Activated CD4-positive, alpha-beta T cell treated with anti-CD3 and anti-CD28 coated beads for 36 hours (primary cell): ENCODE data around the gene TBL1XR1. TPM values are rescaled to one million over a fixed set of nuclear protein-coding genes. Genes with fewer than 3 reads are reported as not detected.

Source experiments
- ATAC-seq: fragments of 200-7000 bp; cut with Tn5 transposase; one replicate; pipeline ENCODE4 v1.10.0; 2021; ENCODE audit warnings: mild to moderate bottlenecking, moderate library complexity
- CTCF ChIA-PET: fragments of 350-600 bp; sonication (Branson Sonifier 250); formaldehyde crosslinking; loops from one replicate; lab custom pipeline; 2021; ENCODE audit warnings: antibody characterized with exemption; lab: Charles Lee
- POLR2A ChIA-PET: fragments of 350-600 bp; sonication (Branson Sonifier 250); formaldehyde crosslinking; loops from one replicate; lab custom pipeline; 2021; ENCODE audit warnings: antibody characterized with exemption, inconsistent platforms; lab: Charles Lee
- DNase-seq: peaks from one replicate; pipeline ENCODE4 v3.0.0-alpha.2; 2020
- H3K27ac Mint-ChIP-seq: one replicate; pipeline ENCODE4 v1.8.0; 2021; ENCODE audit warnings: mixed read lengths
- H3K27me3 Mint-ChIP-seq: one replicate; pipeline ENCODE4 v1.8.0; 2021; ENCODE audit warnings: mixed read lengths
- H3K36me3 Mint-ChIP-seq: one replicate; pipeline ENCODE4 v1.8.0; 2021; ENCODE audit warnings: low read depth, mixed read lengths
- H3K4me1 Mint-ChIP-seq: one replicate; pipeline ENCODE4 v1.8.0; 2021; ENCODE audit warnings: mixed read lengths
- H3K4me3 Mint-ChIP-seq: one replicate; pipeline ENCODE4 v1.8.0; 2021; ENCODE audit warnings: mild to moderate bottlenecking, moderate library complexity, mixed read lengths
- H3K9me3 Mint-ChIP-seq: one replicate; pipeline ENCODE4 v1.8.0; 2021; ENCODE audit warnings: low read depth, mixed read lengths
- intact Hi-C, 2 experiments: fragments of 100-400 bp; cut with DNase I in 1 of 2; cut with micrococcal nuclease in 1 of 2; formaldehyde crosslinking; loops; one replicate each; pipeline versions ENCODE4 v1.14.2 to v1.15.1; 2022 to 2024; cut with DNase I, micrococcal nuclease
- total RNA-seq, 2 experiments: library from RNA; stranded (reverse); gene quantifications; one replicate each; pipeline ENCODE4 v1.2.3, GENCODE V29; 2021

TBL1XR1 gene
- total RNA-seq: 100 to 1,000 TPM; 164 to 226 TPM

DNA sequence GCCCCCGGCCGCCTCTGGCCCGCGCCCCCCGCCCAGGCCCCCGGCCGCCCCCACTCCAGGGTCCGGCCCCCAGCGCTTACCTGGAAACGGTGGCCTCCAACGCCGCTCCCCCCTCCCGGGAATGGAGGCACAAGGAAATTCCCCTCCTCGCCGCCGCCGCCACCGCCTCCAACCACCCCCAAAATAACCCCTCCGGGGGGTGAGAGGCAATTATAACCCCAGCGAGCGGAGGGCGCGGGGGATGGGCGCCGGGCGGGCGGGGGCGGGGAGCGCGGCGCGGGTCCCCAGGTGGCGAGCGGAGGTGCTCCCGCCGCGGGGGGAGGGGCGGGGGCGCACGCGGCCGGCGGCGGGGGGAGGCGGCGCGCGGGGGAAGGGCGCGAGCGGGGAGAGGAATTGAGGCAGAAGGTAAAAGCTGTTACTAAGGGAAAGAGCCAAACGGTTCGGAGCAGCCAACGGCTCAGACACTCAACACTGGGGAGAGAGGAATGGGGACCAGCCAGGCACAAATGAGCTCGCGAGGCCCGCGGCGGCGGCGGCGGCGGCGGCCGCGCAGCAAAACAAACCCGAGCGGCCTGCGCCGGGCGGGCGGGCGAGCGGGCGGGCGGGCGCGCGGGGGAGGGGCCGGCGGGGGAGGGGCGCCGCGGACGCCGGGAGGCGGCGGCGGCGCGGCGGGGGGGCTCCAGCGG, at the start of gene TBL1XR1:
TSS of gene TBL1XR1 (minus strand) at position 442 of the 686 bp plus-strand sequence. CDS start 132,505 bp downstream, outside the sequence.
- H3K27ac Mint-ChIP-seq: peak within 1 kb of the TSS; percentile 99
- DNase-seq (peak; percentile 91), ATAC-seq (peak; percentile 34)
- no peaks in the 10 kb centered on the region for H3K27me3 Mint-ChIP-seq
- CTCF ChIA-PET: interaction anchor here (2.7 kb wide), 2 partner anchors 160 to 163 kb away, joined by 11 read pairs; no protein-coding TSS in a partner anchor
- intact Hi-C loops: loop anchor here (1.0 to 5.0 kb wide), 6 partner anchors 75 to 1950 kb away; partner anchors contain the start of gene PIK3CA (in 1 of the 2)
- no peaks in the 10 kb centered on the region for H3K9me3 Mint-ChIP-seq
- POLR2A ChIA-PET: interaction anchor here (0.5 to 1.4 kb wide), 5 partner anchors 51 to 231 kb away, joined by 3 to 15 read pairs (median 4); no protein-coding TSS in a partner anchor
- peaks cover 65% of the 10 kb centered on the region for H3K4me1 Mint-ChIP-seq
- peaks cover 28% of the 10 kb centered on the region for H3K36me3 Mint-ChIP-seq
- peak within 1 kb of the TSS; percentile 88 for H3K4me3 Mint-ChIP-seq

DNA sequence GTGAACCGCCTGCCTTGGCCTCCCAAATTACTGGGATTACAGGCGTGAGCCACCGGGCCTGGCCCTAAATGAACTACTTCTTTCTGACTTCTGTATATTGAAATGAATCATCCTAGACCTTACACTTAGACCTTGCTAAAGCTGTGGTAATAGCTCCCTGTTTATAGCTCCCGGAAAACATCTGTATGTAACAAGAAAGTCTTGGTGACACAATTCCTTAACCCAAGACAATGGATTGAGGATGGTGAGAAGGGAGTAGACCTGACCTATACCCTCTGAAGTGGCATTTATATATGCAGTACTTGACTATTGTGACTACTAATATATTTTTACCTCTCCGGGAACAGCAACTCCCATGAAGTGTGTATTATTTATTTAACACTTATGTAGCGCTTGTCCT, 48.0 kb upstream of the TBL1XR1 start:
- Mint-ChIP-seq H3K4me1 (no peaks in the 10 kb centered on the region), H3K4me3 (no peak overlapping the region), H3K27ac (no peak overlapping the region), H3K27me3 (no peaks in the 10 kb centered on the region), H3K36me3 (peaks cover 2% of the 10 kb centered on the region), H3K9me3 (peaks cover 3% of the 10 kb centered on the region)
- ATAC-seq: no peak
- no peak for DNase-seq
- intact Hi-C loops: no loop called here
- CTCF ChIA-PET: no interaction called here
- POLR2A ChIA-PET: no interaction called here

DNA sequence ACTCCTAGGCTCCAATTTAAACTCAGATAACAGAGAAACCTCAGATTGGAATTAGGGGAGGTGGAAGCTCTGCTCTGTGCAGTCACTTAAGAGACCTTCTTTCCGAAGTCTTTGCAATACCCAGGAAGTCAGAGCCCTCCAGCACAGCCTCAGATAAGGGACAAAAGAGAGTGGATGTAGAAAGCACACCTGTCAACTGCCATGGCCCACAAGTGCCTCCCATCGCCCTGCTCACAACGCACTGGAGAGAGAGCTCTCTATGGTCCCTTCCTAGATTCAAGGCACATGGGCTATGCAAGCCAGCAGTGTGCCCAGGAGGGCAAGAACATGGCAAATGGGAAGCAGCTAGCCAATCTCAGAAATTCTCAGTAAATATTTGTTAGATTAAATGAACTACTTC, 47.3 kb upstream of the TBL1XR1 start:
- no peak for DNase-seq
- intact Hi-C loops: no loop called here
- POLR2A ChIA-PET: no interaction called here
- Mint-ChIP-seq H3K27ac (no peak overlapping the region), H3K36me3 (peaks cover 2% of the 10 kb centered on the region), H3K9me3 (peaks cover 3% of the 10 kb centered on the region), H3K27me3 (no peaks in the 10 kb centered on the region), H3K4me1 (no peaks in the 10 kb centered on the region), H3K4me3 (no peak overlapping the region)
- ATAC-seq: no peak
- CTCF ChIA-PET: no interaction called here

GRCh38 chr3:177238686-177239216, 41.5 kb upstream of the TBL1XR1 start:
- intact Hi-C loops: no loop called here
- Mint-ChIP-seq H3K27me3 (no peaks in the 10 kb centered on the region), H3K4me3 (no peak overlapping the region), H3K27ac (no peak overlapping the region), H3K36me3 (no peaks in the 10 kb centered on the region), H3K9me3 (peaks cover 1% of the 10 kb centered on the region), H3K4me1 (peaks cover 11% of the 10 kb centered on the region)
- DNase-seq: no peak
- ATAC-seq: no peak
- ChIA-PET CTCF (no interaction called here), POLR2A (no interaction called here)

DNA sequence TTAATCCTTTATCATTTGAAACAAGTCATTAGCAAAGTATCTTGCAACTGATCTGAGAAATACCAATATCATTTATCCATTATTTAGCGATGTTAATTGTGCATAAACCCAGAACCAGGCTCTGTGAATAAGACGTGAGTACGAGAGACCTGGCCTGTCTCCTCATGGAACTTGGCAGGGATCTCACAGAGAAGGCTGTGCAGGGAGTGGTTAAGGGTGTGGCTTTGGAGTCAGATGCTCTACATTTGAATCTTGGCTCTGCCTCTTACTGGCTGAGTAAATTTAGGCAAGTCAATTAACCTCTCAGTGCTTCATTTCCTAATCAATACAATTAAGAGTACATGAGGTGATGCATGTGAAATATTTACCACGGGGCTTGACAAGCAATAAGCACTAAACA, 39.9 kb upstream of the TBL1XR1 start:
- CTCF ChIA-PET: no interaction called here
- ATAC-seq (no peak), DNase-seq (no peak)
- peaks cover 11% of the 10 kb centered on the region for H3K4me1 Mint-ChIP-seq
- no peaks in the 10 kb centered on the region for H3K36me3 Mint-ChIP-seq
- peaks cover 1% of the 10 kb centered on the region for H3K9me3 Mint-ChIP-seq
- no peaks in the 10 kb centered on the region for H3K27me3 Mint-ChIP-seq
- POLR2A ChIA-PET: no interaction called here
- intact Hi-C loops: no loop called here
- no peak overlapping the region for H3K4me3 Mint-ChIP-seq
- no peak overlapping the region for H3K27ac Mint-ChIP-seq

DNA sequence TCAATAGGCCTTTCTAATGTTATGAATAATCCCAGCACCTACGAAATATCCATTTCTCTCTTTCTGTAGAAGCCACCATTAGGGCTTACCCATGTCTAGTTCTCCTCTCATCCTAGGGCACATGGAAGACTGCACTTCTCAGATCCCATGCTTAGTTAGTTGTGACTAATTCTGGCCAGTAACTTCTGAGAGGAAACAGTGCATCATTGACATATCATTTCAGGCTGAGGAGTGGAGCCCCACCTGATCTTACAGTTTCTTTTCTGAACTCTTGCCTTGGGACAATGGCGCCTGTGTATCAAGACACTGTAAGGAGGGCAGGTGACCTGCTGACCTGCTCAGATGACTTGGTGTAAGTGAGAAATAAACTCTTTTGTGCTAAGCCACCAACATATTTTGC, 39.4 kb upstream of the TBL1XR1 start:
- Mint-ChIP-seq H3K4me1 (peaks cover 11% of the 10 kb centered on the region), H3K27ac (peak overlapping the region; percentile 32), H3K27me3 (no peaks in the 10 kb centered on the region), H3K4me3 (no peak overlapping the region), H3K36me3 (no peaks in the 10 kb centered on the region), H3K9me3 (peaks cover 1% of the 10 kb centered on the region)
- DNase-seq (peak; percentile 22), ATAC-seq (peak; percentile 92)
- POLR2A ChIA-PET: no interaction called here
- CTCF ChIA-PET: interaction anchor here (0.8 kb wide), 1 partner anchor 90 kb away, joined by 3 read pairs; no protein-coding TSS in a partner anchor
- intact Hi-C loops: no loop called here

DNA sequence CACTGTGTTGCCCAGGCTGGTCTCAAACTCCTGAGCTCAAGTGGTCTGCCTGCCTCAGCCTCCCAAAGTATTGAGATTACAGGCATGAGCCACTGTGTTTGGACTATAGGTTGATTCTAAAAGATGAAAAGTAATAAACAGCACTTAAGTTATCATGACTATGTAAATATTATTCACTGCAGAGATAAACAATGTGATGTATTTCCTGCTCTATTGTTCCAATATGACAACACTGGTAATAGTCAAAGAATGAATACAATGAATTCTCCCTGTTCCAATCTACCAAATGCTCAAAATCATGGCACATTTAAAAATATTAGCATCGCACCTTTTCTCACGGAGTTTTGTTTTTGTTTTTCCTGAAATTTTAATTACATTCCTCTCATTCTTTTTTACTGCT, 36.8 kb upstream of the TBL1XR1 start:
- Mint-ChIP-seq H3K36me3 (no peaks in the 10 kb centered on the region), H3K4me3 (no peak overlapping the region), H3K9me3 (peaks cover 1% of the 10 kb centered on the region), H3K27me3 (no peaks in the 10 kb centered on the region), H3K4me1 (peaks cover 11% of the 10 kb centered on the region), H3K27ac (no peak overlapping the region)
- CTCF ChIA-PET: no interaction called here
- intact Hi-C loops: no loop called here
- POLR2A ChIA-PET: no interaction called here
- no peak for ATAC-seq
- no peak for DNase-seq

DNA sequence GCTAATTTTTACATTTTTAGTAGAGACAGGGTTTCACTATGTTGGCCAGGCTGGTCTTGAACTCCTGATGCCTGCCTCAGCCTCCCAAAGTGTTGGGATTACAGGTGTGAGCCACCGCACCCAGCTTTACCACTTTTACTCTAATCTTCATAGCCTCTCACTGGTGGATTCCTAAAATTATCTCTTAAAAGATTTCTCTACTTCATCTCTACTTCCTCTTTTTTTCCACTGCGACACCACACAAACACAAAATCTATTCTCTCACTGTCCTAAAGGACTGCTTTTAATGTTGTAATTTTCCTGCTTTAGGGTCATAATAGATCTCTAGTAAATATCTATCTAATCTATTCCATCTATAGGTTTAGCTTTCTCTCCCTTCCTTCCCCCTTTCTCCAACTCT, 34.0 kb upstream of the TBL1XR1 start:
- Mint-ChIP-seq H3K4me3 (no peak overlapping the region), H3K36me3 (no peaks in the 10 kb centered on the region), H3K27me3 (no peaks in the 10 kb centered on the region), H3K9me3 (peaks cover 7% of the 10 kb centered on the region), H3K27ac (no peak overlapping the region), H3K4me1 (peaks cover 2% of the 10 kb centered on the region)
- ATAC-seq: no peak
- no peak for DNase-seq
- intact Hi-C loops: no loop called here
- POLR2A ChIA-PET: no interaction called here
- CTCF ChIA-PET: no interaction called here

DNA sequence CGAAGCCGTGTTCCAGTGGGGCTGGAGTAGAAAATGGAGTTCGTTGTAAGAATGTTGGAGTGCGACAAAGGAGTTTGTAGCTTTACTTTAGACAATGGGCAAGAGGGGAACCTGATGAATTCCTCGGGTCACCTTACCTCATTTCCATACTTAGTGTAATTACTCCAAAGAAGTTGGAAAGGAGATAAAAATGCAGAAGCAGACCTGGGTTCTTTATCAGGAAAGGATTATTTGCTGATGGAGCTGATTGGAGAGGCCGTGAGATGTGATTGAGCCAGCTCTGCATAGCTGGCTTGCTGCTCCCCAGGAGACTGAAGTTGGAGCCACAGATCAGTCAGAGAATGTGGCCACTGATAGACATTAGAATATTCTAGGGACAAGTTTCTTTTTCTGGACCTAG, 33.4 kb upstream of the TBL1XR1 start:
- no peak overlapping the region for H3K27ac Mint-ChIP-seq
- H3K4me3 Mint-ChIP-seq: no peak overlapping the region
- intact Hi-C loops: no loop called here
- H3K27me3 Mint-ChIP-seq: no peaks in the 10 kb centered on the region
- DNase-seq: no peak
- no peak for ATAC-seq
- peaks cover 7% of the 10 kb centered on the region for H3K9me3 Mint-ChIP-seq
- ChIA-PET CTCF (no interaction called here), POLR2A (no interaction called here)
- peaks cover 2% of the 10 kb centered on the region for H3K4me1 Mint-ChIP-seq
- H3K36me3 Mint-ChIP-seq: no peaks in the 10 kb centered on the region

DNA sequence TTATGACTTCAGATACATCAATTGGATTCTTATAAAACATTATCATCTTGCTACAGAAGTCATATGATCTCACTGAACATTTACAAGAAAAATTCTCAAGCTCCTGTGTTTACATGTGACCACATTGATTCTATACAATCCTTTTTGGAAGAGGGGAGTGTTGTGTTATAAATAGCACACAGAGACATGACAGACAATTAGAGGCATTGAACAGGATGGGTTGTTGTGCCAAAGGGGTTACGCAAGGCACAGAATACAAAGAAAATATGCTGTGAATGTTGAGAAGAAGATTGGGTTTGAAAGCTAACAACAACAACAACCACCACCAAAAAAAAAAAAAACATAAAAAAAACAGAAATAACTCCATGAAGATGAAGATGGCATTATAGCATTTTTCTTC, 32.5 kb upstream of the TBL1XR1 start:
- Mint-ChIP-seq H3K27me3 (no peaks in the 10 kb centered on the region), H3K4me3 (no peak overlapping the region), H3K4me1 (peaks cover 2% of the 10 kb centered on the region), H3K9me3 (peaks cover 7% of the 10 kb centered on the region), H3K36me3 (no peaks in the 10 kb centered on the region), H3K27ac (no peak overlapping the region)
- ATAC-seq (no peak), DNase-seq (no peak)
- intact Hi-C loops: no loop called here
- ChIA-PET POLR2A (no interaction called here), CTCF (no interaction called here)

- ChIA-PET POLR2A (no interaction called here), CTCF (interaction anchor here (1.0 kb wide), 1 partner anchor 14 kb away, joined by 3 read pairs; no protein-coding TSS in a partner anchor)
- Mint-ChIP-seq H3K36me3 (no peaks in the 10 kb centered on the region), H3K27ac (no peak overlapping the region), H3K27me3 (no peaks in the 10 kb centered on the region), H3K9me3 (peaks cover 7% of the 10 kb centered on the region), H3K4me1 (peaks cover 9% of the 10 kb centered on the region), H3K4me3 (no peak overlapping the region)
- ATAC-seq (no peak), DNase-seq (no peak)
- intact Hi-C loops: no loop called here
Observed at GRCh38 chr3:177228601-177229190, 31.4 kb upstream of the TBL1XR1 start.

- H3K36me3 Mint-ChIP-seq: no peaks in the 10 kb centered on the region
Observed at GRCh38 chr3:177224414-177224813, 27.1 kb upstream of the TBL1XR1 start.

More at GRCh38 chr3:177224414-177224813, 27.1 kb upstream of the TBL1XR1 start:
- ATAC-seq (no peak), DNase-seq (no peak)
- ChIA-PET CTCF (interaction anchor here (0.6 kb wide), 1 partner anchor 185 kb away, joined by 3 read pairs; no protein-coding TSS in a partner anchor), POLR2A (no interaction called here)
- no peak overlapping the region for H3K27ac Mint-ChIP-seq
- no peak overlapping the region for H3K4me3 Mint-ChIP-seq
- peaks cover 7% of the 10 kb centered on the region for H3K9me3 Mint-ChIP-seq
- H3K27me3 Mint-ChIP-seq: no peaks in the 10 kb centered on the region
- peaks cover 20% of the 10 kb centered on the region for H3K4me1 Mint-ChIP-seq
- intact Hi-C loops: no loop called here
